HepG2 (cell line): ENCODE data around the gene SUCLG1. TPM values are rescaled to one million over a fixed set of nuclear protein-coding genes. Genes with fewer than 3 reads are reported as not detected.
"Not testable (repeated sequence)": the region's sequence is repeated elsewhere in the genome, so short reads cannot be mapped to it uniquely, and the experiment has no call there.

Experiments
- ATAC-seq: fragments of 200-7000 bp; cut with Tn5 transposase; 3 replicates; pipeline ENCODE4 v1.9.1; 2020; ENCODE audit warnings: mild to moderate bottlenecking, moderate library complexity
- BruUV-seq: library from RNA; stranded (reverse); fragments of 400-500 nt; replicated peaks from 2 replicates; lab custom pipeline; 2021; lab: Mats Ljungman, UMichigan
- CTCF ChIA-PET: fragments of 300-600 bp; formaldehyde crosslinking; extraction: SDS; loops from one replicate; lab custom pipeline; 2021; ENCODE audit warnings: low total read pairs, inconsistent platforms, low intra/inter-chr PET ratio; lab: Yijun Ruan, JAX
- POLR2A ChIA-PET: fragments of 350-600 bp; sonication (Branson Sonifier 250); formaldehyde crosslinking; loops from one replicate; lab custom pipeline; 2020; ENCODE audit warnings: antibody characterized with exemption, inconsistent platforms; lab: Yijun Ruan, JAX
- DNase-seq: peaks from one replicate; pipeline ENCODE4 v3.0.0-alpha.2; 2015; ENCODE audit warnings: low spot score
- FAIRE-seq: peaks from 3 replicates; lab custom pipeline; 2011; peaks lifted over from hg19 to GRCh38; lab: Jason Lieb, UNC
- H2AFZ ChIP-seq: one replicate; pipeline ENCODE4 v1.6.1; 2011; ENCODE audit warnings: low read length, inconsistent platforms
- H3K27ac ChIP-seq: fragments of 300-600 bp; 3 replicates; pipeline ENCODE4 v1.8.0; 2011; ENCODE audit warnings: mixed run types, mild to moderate bottlenecking, mixed read lengths, low read length, inconsistent platforms; ENCODE audit not compliant: insufficient read depth; ENCODE audit errors: extremely low read length
- H3K27me3 ChIP-seq, 2 experiments: fragments of 200-600 bp in 1 of 2; 2 replicates in 1 of 2; 3 replicates in 1 of 2; pipeline versions ENCODE4 v1.6.0 to v1.8.0; 2011; ENCODE audit warnings: low read length in 2 of 2, mild to moderate bottlenecking in 2 of 2, moderate library complexity in 2 of 2, inconsistent platforms in 1 of 2; ENCODE audit not compliant: insufficient read depth in 2 of 2, control insufficient read depth in 1 of 2
- H3K36me3 ChIP-seq, 2 experiments: fragments of 200-600 bp in 1 of 2; replicated peaks in 1 of 2; 2 replicates in 1 of 2; 3 replicates in 1 of 2; pipeline versions ENCODE4 v1.5.1 to v1.8.0; 2011; ENCODE audit warnings: low read length in 2 of 2, inconsistent platforms in 1 of 2; ENCODE audit not compliant: insufficient read depth in 2 of 2, control insufficient read depth in 1 of 2
- H3K4me1 ChIP-seq: 2 replicates; pipeline ENCODE4 v1.5.1; 2012; ENCODE audit warnings: low read length, inconsistent platforms; ENCODE audit not compliant: insufficient read depth
- H3K4me2 ChIP-seq: 2 replicates; pipeline ENCODE4 v1.6.0; 2011; ENCODE audit warnings: low read depth, low read length, inconsistent platforms
- H3K4me3 ChIP-seq, 3 experiments: fragments of 200-600 bp in 1 of 3; sonication (generic), shearing (Covaris generic) in 1 of 3; replicated peaks in 1 of 3; 2 replicates each; pipeline ENCODE4 v1.5.1; 2011 to 2016; ENCODE audit warnings: low read length in 3 of 3, inconsistent platforms in 2 of 3, low read depth in 2 of 3, mild to moderate bottlenecking in 2 of 3, control low read depth in 1 of 3, mixed read lengths in 1 of 3; ENCODE audit not compliant: insufficient read depth in 1 of 3
- H3K79me2 ChIP-seq: one replicate; pipeline ENCODE4 v1.6.1; 2011; ENCODE audit warnings: low read length, inconsistent platforms; ENCODE audit not compliant: insufficient read depth
- H3K9ac ChIP-seq: 2 replicates; pipeline ENCODE4 v1.6.0; 2011; ENCODE audit warnings: mild to moderate bottlenecking, low read depth, low read length, inconsistent platforms; ENCODE audit not compliant: insufficient read depth
- H3K9me3 ChIP-seq: 2 replicates; pipeline ENCODE4 v1.5.1; 2012; ENCODE audit warnings: mild to moderate bottlenecking, low read length
- H4K20me1 ChIP-seq: 2 replicates; pipeline ENCODE4 v1.6.0; 2011; ENCODE audit warnings: inconsistent platforms, mild to moderate bottlenecking, low read length, moderate library complexity; ENCODE audit not compliant: insufficient read depth
- CEBPB ChIP-seq: IDR thresholded peaks from 2 replicates; pipeline ENCODE4 v1.6.1; 2011; ENCODE audit warnings: low read depth, low read length, improper control_type of control experiment, borderline replicate concordance
- CENPT ChIP-seq: sonication (generic); formaldehyde crosslinking; IDR thresholded peaks from 2 replicates; pipeline ENCODE4 v1.8.0; 2022; ENCODE audit warnings: low read depth, mild to moderate bottlenecking, moderate library complexity, missing genetic modification reagents
- CERS6 ChIP-seq: sonication (generic); formaldehyde crosslinking; IDR thresholded peaks from 2 replicates; pipeline ENCODE4 v1.5.0; 2020; ENCODE audit warnings: missing genetic modification reagents
- FOXC1 ChIP-seq: sonication (generic); formaldehyde crosslinking; IDR thresholded peaks from 2 replicates; pipeline ENCODE4 v1.8.0; 2022; ENCODE audit warnings: mild to moderate bottlenecking, missing genetic modification reagents, borderline replicate concordance
- HNF4G ChIP-seq, 2 experiments: sonication (generic) in 1 of 2; formaldehyde crosslinking in 1 of 2; IDR thresholded peaks; 2 replicates each; pipeline versions ENCODE4 v1.4.0 to v1.6.1; 2011 to 2020; ENCODE audit warnings: borderline replicate concordance in 2 of 2, low read depth in 2 of 2, mild to moderate bottlenecking in 2 of 2, low read length in 1 of 2, missing genetic modification reagents in 1 of 2, moderate library complexity in 1 of 2
- KDM1A ChIP-seq: IDR thresholded peaks from 2 replicates; pipeline ENCODE4 v1.6.1; 2016; ENCODE audit warnings: missing compliant biosample characterization
- MXD4 ChIP-seq: IDR thresholded peaks from 2 replicates; pipeline ENCODE4 v1.6.1; 2016; ENCODE audit warnings: mild to moderate bottlenecking, missing biosample characterization, missing genetic modification reagents
- PHF20 ChIP-seq: sonication (generic); formaldehyde crosslinking; IDR thresholded peaks from 2 replicates; pipeline ENCODE4 v1.5.0; 2020; ENCODE audit warnings: mild to moderate bottlenecking, missing genetic modification reagents
- PRPF4 ChIP-seq: fragments of 200-400 bp; formaldehyde crosslinking; IDR thresholded peaks from 2 replicates; pipeline ENCODE4 v1.6.1; 2016; ENCODE audit warnings: low read length, low read depth; ENCODE audit not compliant: poor library complexity, severe bottlenecking
- SKI ChIP-seq: fragments of 450-650 bp; IDR thresholded peaks from one replicate; pipeline ENCODE4 v1.6.1; 2018; ENCODE audit warnings: mild to moderate bottlenecking; ENCODE audit not compliant: partially characterized antibody
- THAP8 ChIP-seq: sonication (generic); formaldehyde crosslinking; IDR thresholded peaks from 2 replicates; pipeline ENCODE4 v1.5.1; 2020; ENCODE audit warnings: missing genetic modification reagents, mild to moderate bottlenecking, borderline replicate concordance
- ZNF326 ChIP-seq: sonication (generic); formaldehyde crosslinking; IDR thresholded peaks from 2 replicates; pipeline ENCODE4 v1.4.0; 2020; ENCODE audit warnings: missing genetic modification reagents, borderline replicate concordance
- ZNF44 ChIP-seq: sonication (generic); formaldehyde crosslinking; IDR thresholded peaks from 2 replicates; pipeline ENCODE4 v1.5.1; 2020; ENCODE audit warnings: mild to moderate bottlenecking, missing genetic modification reagents
- ZNF558 ChIP-seq: sonication (generic); formaldehyde crosslinking; IDR thresholded peaks from 2 replicates; pipeline ENCODE4 v1.9.0; 2022; ENCODE audit warnings: mild to moderate bottlenecking, missing genetic modification reagents, borderline replicate concordance
- ZNF563 ChIP-seq: sonication (generic); formaldehyde crosslinking; IDR thresholded peaks from 2 replicates; pipeline ENCODE4 v1.8.0; 2022; ENCODE audit warnings: mild to moderate bottlenecking, moderate library complexity, missing genetic modification reagents
- ZNF607 ChIP-seq: sonication (generic); formaldehyde crosslinking; IDR thresholded peaks from 2 replicates; pipeline ENCODE4 v1.5.1; 2020; ENCODE audit warnings: missing genetic modification reagents, mild to moderate bottlenecking, borderline replicate concordance
- WGBS: methylation state at CpG from one replicate; pipeline ENCODE4 v1.1.6; 2017; ENCODE audit warnings: low lambda C conversion rate; 5-methylcytosine and 5-hydroxymethylcytosine counted together
- in situ Hi-C: cut with HindIII; loops from 2 replicates; pipeline ENCODE4 v1.10.0; 2017; ENCODE audit warnings: low pct_unique_long_range_greater_than_20kb; ENCODE audit not compliant: extremely low pct_ligation_motif_present
- intact Hi-C: fragments of 100-400 bp; cut with micrococcal nuclease; formaldehyde crosslinking; loops from one replicate; pipeline ENCODE4 v1.10.0; 2022; ENCODE audit not compliant: unreplicated experiment
- polyA plus RNA-seq, 8 experiments: library from polyadenylated mRNA; depleted of rRNA in 3 of 8; stranded (reverse) in 7 of 8; unstranded in 1 of 8; fragments of >200 nt; fragmentation: Illumina TruSeq in 4 of 8; extraction: Trizol in 4 of 8; gene quantifications; 2 replicates each; pipeline versions ENCODE4 v1.2.1 to v1.2.3, GENCODE V29; 2011 to 2016; ENCODE audit warnings: low read depth in 4 of 8, missing spikeins in 1 of 8, mixed read lengths in 1 of 8; ENCODE audit not compliant: insufficient read depth in 1 of 8
- total RNA-seq, 5 experiments: library from RNA; depleted of rRNA; stranded (reverse); fragments of >200 nt; fragmentation: Illumina TruSeq; extraction: Trizol; gene quantifications; 2 replicates each; pipeline ENCODE4 v1.2.3, GENCODE V29; 2016; ENCODE audit warnings: low read depth in 1 of 5

The SUCLG1 gene
- total and polyA plus RNA-seq, 2 of the 13 experiments (the other 11 are each of a cell fraction or from before 2014, with no cell fraction given), result 58.7 to 121 TPM

GRCh38 chr2:84472423-84472822 is 13.3 kb upstream of the SUCLG1 start:
- FAIRE-seq, H3K4me1 ChIP-seq, H3K4me3 ChIP-seq, H3K9me3 ChIP-seq, CTCF ChIA-PET, H3K27ac ChIP-seq, H2AFZ ChIP-seq, BruUV-seq, H3K4me2 ChIP-seq, in situ Hi-C loops, H4K20me1 ChIP-seq, intact Hi-C loops, H3K9ac ChIP-seq, ATAC-seq, H3K36me3 ChIP-seq, H3K27me3 ChIP-seq, DNase-seq, H3K79me2 ChIP-seq: not testable (repeated sequence)
- TF ChIP-seq CEBPB, result 0 out of 2 replicates have a peak, but pooled peaks have one; percentile 34
- POLR2A ChIA-PET, result interaction anchor here (1.3 kb wide), 1 partner anchor 13 kb away, joined by 5 read pairs; the partner anchor contains the start of gene SUCLG1
- WGBS, result 21% methylated on average over 2 of the region's 2 CpGs

- DNase-seq (no peak), FAIRE-seq (no peak), ATAC-seq (no peak)
- no TSS peak for BruUV-seq
- Histone ChIP-seq H3K27me3 (no peaks in the 10 kb centered on the region), H4K20me1 (no peaks in the 10 kb centered on the region), H3K4me2 (no peak overlapping the region), H3K27ac (no peak overlapping the region), H3K4me1 (peaks cover 5% of the 10 kb centered on the region), H3K4me3 (no peak overlapping the region), H3K79me2 (no peaks in the 10 kb centered on the region), H3K9ac (no peak overlapping the region), H3K9me3 (peaks cover 15% of the 10 kb centered on the region), H2AFZ (no peak overlapping the region), H3K36me3 (no peaks in the 10 kb centered on the region)
- intact Hi-C loops, result no loop called here
- CTCF ChIA-PET, result no interaction called here
- POLR2A ChIA-PET, result interaction anchor here (2.1 kb wide), 1 partner anchor 8 kb away, joined by 5 read pairs; the partner anchor contains the start of gene SUCLG1
- WGBS, result 81% methylated on average over 1 of the region's 1 CpG
- in situ Hi-C loops, result no loop called here
- TF ChIP-seq ZNF326 (CRISPR knock-in tag) (no peak), ZNF563 (no peak), FOXC1 (CRISPR knock-in tag) (no peak), MXD4 (CRISPR knock-in tag) (no peak), THAP8 (CRISPR knock-in tag) (no peak), HNF4G (IDR thresholded peaks at IDR 0.05; ENCODE audit: borderline replicate concordance, low read depth, low read length) (no peak), HNF4G (CRISPR knock-in tag; IDR thresholded peaks at IDR 0.05; ENCODE audit: borderline replicate concordance, low read depth) (no peak), ZNF558 (CRISPR knock-in tag) (no peak), ZNF44 (no peak), KDM1A (CRISPR knock-in tag) (no peak), PHF20 (CRISPR knock-in tag) (no peak), SKI (no peak), PRPF4 (no peak), CENPT (CRISPR knock-in tag) (no peak), CERS6 (CRISPR knock-in tag) (no peak), ZNF607 (CRISPR knock-in tag) (no peak)
Measured at GRCh38 chr2:84467389-84467788, 8.3 kb upstream of the SUCLG1 start.
